ENCODE measurements around the gene FRMD4A. TPM values are rescaled to one million over a fixed set of nuclear protein-coding genes. Genes with fewer than 3 reads are reported as not detected.

Gene FRMD4A
- total and polyA plus RNA-seq, 8 donors, result 6.9 to 25.3 (median 11.3) TPM

DNA sequence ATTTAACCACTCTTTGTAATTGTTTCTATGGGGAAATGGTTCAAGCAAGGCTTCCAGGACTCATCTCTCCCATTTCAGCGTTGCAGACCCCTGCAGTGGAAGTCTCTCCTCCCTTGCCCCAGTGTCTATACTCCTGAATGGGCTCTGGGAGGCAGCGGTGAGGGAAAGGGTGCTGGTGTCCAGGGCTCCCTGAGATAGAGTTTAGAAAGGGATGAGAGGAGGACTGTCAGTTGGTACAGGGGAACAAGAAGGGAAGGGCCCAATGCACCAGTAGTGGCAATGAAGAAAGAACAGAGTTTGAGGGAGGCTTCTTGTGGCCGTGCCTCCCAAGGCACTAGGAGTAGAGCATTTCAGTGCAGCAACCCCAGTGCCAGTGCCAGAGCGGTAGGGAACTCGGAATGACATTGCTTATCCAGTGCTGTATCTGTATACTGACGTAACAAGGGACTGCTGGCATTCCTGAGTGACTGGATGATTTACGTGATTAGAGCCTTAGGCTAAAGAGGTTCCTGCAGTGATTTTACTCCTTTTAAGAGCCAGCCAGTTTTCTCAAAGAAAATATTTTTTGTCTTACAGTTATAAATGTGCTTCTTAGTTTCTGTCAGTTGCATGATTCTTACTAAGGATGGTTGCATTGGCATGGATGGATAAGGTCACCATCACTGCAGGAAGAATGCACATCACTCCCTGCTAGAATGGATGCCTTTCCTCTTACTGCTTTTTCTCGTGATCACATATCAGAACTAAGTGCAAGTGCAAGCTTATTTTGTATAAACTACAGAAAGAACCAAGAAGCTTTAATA lies 716.0 kb downstream of the FRMD4A start:
- peak overlapping the region in 1 of 5 donors; percentile 3 for H3K27ac ChIP-seq
- intact Hi-C loops (cut with DNase I; ENCODE audit: low total_unique reads), result no loop called here

DNA sequence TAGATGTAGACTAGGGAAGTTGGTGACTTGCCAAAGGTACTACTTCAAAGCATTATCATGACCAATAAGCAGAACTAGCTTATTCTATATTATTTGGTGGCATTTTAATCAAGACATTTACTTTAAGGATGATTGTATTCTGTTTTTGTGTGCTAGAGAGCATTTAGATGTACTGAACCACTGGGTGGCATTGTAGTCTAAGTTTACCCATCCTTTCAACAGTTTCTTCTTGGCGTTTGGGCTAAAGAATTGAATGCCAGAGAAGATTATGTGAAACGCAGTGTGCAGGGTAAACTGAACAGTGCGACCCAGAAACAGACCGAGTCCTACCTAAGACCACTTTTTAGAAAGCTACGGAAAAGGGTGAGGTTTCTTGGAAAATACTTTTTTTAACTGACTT lies 717.2 kb downstream of the FRMD4A start:
- WGBS, 5 donors, result 32 to 48% (median 45%) methylated on average over 5 of the region's 5 CpGs
- Histone ChIP-seq H3K4me3 (no peak overlapping the region), H3K27ac (no peak overlapping the region), H3K27me3 (no peaks in the 10 kb centered on the region), H3K36me3 (peaks cover 16 to 99% (median 87%) of the 10 kb centered on the region in 4 donors), H3K4me1 (peaks cover 0 to 18% (median 0%) of the 10 kb centered on the region in 4 donors), H3K9me3 (no peaks in the 10 kb centered on the region)
- DNase-seq, result peak in 1 of 2 donors; percentile 77
- TF ChIP-seq, protein P1, sequence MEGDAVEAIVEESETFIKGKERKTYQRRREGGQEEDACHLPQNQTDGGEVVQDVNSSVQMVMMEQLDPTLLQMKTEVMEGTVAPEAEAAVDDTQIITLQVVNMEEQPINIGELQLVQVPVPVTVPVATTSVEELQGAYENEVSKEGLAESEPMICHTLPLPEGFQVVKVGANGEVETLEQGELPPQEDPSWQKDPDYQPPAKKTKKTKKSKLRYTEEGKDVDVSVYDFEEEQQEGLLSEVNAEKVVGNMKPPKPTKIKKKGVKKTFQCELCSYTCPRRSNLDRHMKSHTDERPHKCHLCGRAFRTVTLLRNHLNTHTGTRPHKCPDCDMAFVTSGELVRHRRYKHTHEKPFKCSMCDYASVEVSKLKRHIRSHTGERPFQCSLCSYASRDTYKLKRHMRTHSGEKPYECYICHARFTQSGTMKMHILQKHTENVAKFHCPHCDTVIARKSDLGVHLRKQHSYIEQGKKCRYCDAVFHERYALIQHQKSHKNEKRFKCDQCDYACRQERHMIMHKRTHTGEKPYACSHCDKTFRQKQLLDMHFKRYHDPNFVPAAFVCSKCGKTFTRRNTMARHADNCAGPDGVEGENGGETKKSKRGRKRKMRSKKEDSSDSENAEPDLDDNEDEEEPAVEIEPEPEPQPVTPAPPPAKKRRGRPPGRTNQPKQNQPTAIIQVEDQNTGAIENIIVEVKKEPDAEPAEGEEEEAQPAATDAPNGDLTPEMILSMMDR (IDR thresholded peaks at IDR 0.05), result no peak
- TF ChIP-seq EP300 (IDR thresholded peaks at IDR 0.05) (no peak), POLR2AphosphoS5 (IDR thresholded peaks at IDR 0.05) (no peak), POLR2A (IDR thresholded peaks at IDR 0.05) (no peak)
- intact Hi-C loops (cut with DNase I; ENCODE audit: low total_unique reads), result no loop called here

More for the DNA sequence above, 716.0 kb downstream of the FRMD4A start:
- no peak overlapping the region for H3K4me3 ChIP-seq
- DNase-seq, result peak in 1 of 2 donors; percentile 41
- TF ChIP-seq EP300 (IDR thresholded peaks at IDR 0.05), result no peak
- TF ChIP-seq POLR2AphosphoS5 (IDR thresholded peaks at IDR 0.05), result no peak
- TF ChIP-seq, protein P1 (IDR thresholded peaks at IDR 0.05), result no peak
- no peak for TF ChIP-seq POLR2A (IDR thresholded peaks at IDR 0.05)
- peaks cover 0 to 18% (median 0%) of the 10 kb centered on the region in 4 donors for H3K4me1 ChIP-seq
- H3K27me3 ChIP-seq, result no peaks in the 10 kb centered on the region
- H3K36me3 ChIP-seq, result peaks cover 16 to 99% (median 86%) of the 10 kb centered on the region in 4 donors
- no peaks in the 10 kb centered on the region for H3K9me3 ChIP-seq
- 70 to 89% (median 80%) methylated on average over 8 of the region's 8 CpGs for WGBS, 5 donors

DNA sequence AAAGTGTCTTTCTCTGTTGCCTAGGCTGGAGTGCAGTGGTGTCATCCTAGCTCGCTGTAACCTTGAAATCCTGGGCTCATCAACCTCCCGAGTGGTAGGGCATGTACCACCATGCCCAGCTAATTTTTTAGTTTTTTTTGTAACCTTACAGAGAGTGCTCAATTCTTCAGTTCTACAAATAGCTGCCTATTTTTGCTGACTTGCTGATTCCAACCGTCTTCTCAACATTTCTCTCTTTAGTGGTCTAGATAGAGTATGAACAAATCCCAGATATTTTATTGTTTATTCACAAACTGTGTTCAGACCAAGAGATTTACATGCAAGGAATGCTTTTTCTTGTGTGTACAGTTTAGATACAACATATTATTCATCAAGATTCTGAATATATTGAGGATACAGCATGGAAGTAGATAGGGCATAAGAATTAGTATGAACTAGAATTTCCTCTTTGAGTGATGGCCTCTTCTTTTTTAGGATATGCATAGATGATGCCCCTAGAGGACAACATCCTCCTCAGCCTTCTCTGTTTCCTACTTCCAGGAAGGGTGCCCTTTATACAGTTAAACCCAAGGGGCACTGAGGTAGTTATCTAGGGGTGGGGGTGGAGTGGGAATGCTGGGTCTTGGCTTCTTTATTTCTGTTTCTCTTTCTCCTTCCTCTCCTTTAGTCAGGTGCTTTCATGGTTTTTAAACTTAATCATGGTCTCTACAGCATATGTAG lies 717.9 kb downstream of the FRMD4A start:
- Histone ChIP-seq H3K27me3 (no peaks in the 10 kb centered on the region), H3K36me3 (peaks cover 16 to 99% (median 87%) of the 10 kb centered on the region in 4 donors), H3K4me1 (peaks cover 0 to 18% (median 0%) of the 10 kb centered on the region in 4 donors), H3K4me3 (no peak overlapping the region), H3K27ac (no peak overlapping the region), H3K9me3 (no peaks in the 10 kb centered on the region)
- no peak for DNase-seq
- TF ChIP-seq POLR2A (IDR thresholded peaks at IDR 0.05) (no peak), EP300 (IDR thresholded peaks at IDR 0.05) (no peak), POLR2AphosphoS5 (IDR thresholded peaks at IDR 0.05) (no peak)
- TF ChIP-seq, protein P1 (IDR thresholded peaks at IDR 0.05), result no peak
- intact Hi-C loops (cut with DNase I; ENCODE audit: low total_unique reads), result no loop called here
- WGBS, 5 donors, result 83 to 94% (median 91%) methylated on average over 3 of the region's 3 CpGs

DNA sequence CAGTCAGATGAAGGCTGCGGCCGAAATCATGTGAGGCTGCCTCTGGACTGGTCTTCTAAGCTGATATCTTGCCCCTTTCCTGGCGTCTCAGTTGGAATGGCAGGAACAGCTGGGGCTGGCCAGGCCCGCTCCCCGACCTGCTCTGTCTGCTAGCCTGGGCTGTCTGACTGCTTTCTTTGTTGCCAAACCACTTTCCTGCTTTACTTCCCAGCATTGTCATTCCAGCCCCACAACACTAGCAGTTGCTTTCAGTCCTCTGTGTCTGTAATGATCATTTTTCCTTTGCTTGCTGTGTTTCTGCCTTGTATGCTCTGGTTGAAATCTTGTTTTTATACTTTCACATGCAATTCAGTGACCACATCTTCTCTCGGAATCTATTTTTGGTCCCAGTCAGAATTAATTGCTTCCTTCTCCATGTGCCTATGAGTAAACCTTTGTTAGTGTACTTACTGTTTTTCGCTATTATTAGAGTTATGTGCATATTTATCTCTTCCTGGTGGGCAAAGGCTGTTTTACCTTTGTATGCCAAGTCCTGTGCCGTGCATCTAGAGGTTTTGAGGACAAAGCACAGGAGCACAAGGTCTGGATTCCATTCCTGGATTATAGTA lies 722.4 kb downstream of the FRMD4A start:
- Histone ChIP-seq H3K4me1 (no peaks in the 10 kb centered on the region), H3K36me3 (peaks cover 22 to 85% (median 80%) of the 10 kb centered on the region in 4 donors), H3K27ac (no peak overlapping the region), H3K9me3 (no peaks in the 10 kb centered on the region), H3K27me3 (no peaks in the 10 kb centered on the region), H3K4me3 (no peak overlapping the region)
- no peak for TF ChIP-seq POLR2A (IDR thresholded peaks at IDR 0.05)
- TF ChIP-seq, protein P1 (IDR thresholded peaks at IDR 0.05), result no peak
- no peak for TF ChIP-seq EP300 (IDR thresholded peaks at IDR 0.05)
- TF ChIP-seq POLR2AphosphoS5 (IDR thresholded peaks at IDR 0.05), result no peak
- WGBS, 5 donors, result 71 to 80% (median 78%) methylated on average over 8 of the region's 8 CpGs
- DNase-seq, result peak in 1 of 2 donors; percentile 47
- intact Hi-C loops (cut with DNase I; ENCODE audit: low total_unique reads), result no loop called here

Data from stomach (tissue), 9 donors.